NB4 (cell line): ENCODE results near the gene NAAA.
"Not testable (repeated sequence)": the region's sequence is repeated elsewhere in the genome, so short reads cannot be mapped to it uniquely, and the experiment has no call there.

Experiments used
- MYC ChIP-seq: IDR thresholded peaks from 2 replicates; pipeline ENCODE4 v1.6.1; 2011; ENCODE audit warnings: low read depth, low read length
- TF ChIP-seq, protein P1 (sequence below): IDR thresholded peaks from one replicate; pipeline ENCODE4 v1.5.1; 2012; ENCODE audit warnings: low read depth, low read length
- TF ChIP-seq, protein P2 (sequence below): IDR thresholded peaks from 2 replicates; pipeline ENCODE4 v1.6.1; 2011; ENCODE audit warnings: low read depth, low read length

DNA sequence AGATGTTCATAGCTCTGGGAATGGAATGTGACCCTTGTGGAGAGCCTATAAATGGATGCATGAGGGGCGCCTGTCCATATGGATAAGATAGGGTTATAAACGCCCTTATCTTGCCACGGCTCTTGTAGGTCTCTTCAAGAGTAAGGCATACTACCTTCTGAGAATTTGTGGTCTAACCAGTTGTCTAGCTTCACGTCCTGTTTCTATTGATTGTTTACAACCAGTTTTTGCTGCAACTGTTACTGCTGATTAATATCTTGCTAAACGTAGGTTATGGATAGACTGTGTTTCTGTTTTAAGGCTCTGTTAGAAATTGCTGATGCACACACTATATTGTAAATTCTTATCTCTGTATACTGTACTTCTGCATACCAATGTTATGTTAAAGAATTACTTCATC lies 14.0 kb upstream of the NAAA start:
- TF ChIP-seq, protein P1, sequence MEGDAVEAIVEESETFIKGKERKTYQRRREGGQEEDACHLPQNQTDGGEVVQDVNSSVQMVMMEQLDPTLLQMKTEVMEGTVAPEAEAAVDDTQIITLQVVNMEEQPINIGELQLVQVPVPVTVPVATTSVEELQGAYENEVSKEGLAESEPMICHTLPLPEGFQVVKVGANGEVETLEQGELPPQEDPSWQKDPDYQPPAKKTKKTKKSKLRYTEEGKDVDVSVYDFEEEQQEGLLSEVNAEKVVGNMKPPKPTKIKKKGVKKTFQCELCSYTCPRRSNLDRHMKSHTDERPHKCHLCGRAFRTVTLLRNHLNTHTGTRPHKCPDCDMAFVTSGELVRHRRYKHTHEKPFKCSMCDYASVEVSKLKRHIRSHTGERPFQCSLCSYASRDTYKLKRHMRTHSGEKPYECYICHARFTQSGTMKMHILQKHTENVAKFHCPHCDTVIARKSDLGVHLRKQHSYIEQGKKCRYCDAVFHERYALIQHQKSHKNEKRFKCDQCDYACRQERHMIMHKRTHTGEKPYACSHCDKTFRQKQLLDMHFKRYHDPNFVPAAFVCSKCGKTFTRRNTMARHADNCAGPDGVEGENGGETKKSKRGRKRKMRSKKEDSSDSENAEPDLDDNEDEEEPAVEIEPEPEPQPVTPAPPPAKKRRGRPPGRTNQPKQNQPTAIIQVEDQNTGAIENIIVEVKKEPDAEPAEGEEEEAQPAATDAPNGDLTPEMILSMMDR, result not testable (repeated sequence)
- TF ChIP-seq MYC, result not testable (repeated sequence)
- TF ChIP-seq, protein P2, sequence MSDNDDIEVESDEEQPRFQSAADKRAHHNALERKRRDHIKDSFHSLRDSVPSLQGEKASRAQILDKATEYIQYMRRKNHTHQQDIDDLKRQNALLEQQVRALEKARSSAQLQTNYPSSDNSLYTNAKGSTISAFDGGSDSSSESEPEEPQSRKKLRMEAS, result not testable (repeated sequence)
